Measurements from ENCODE around the gene TSHZ2.

The TSHZ2 gene

GRCh38 chr20:53260591-53260990 lies 288.4 kb downstream of the TSHZ2 start:
- DNase-seq, result no peak

- no peak for DNase-seq
Observed at GRCh38 chr20:53262365-53262764, 290.2 kb downstream of the TSHZ2 start.

- DNase-seq, result no peak
Observed at GRCh38 chr20:53263554-53264438, 291.6 kb downstream of the TSHZ2 start.

GRCh38 chr20:53264604-53265003 lies 292.4 kb downstream of the TSHZ2 start:
- no peak for DNase-seq

GRCh38 chr20:53265304-53265875 lies 293.2 kb downstream of the TSHZ2 start:
- DNase-seq, result no peak

DNA sequence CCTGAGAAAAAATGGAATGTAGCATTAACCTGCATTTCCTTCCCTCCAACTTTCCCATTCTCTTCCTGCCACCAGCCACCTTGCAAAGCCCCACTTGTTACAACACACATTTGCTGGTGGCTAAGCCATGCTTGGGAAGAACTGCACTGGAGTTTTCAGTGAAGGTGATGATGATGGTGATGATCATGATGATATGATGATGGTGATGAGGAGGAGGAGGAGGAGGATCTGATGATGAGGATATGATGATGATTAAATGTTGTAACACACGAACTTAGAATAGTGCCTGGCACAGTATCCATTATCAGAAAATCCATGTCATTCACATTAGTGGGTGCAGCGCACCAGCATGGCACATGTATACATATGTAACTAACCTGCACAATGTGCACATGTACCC lies 297.2 kb downstream of the TSHZ2 start:
- no peak for DNase-seq

GRCh38 chr20:53270792-53271375 lies 298.7 kb downstream of the TSHZ2 start:
- DNase-seq, result no peak

GRCh38 chr20:53274365-53274764 lies 302.2 kb downstream of the TSHZ2 start:
- no peak for DNase-seq

DNA sequence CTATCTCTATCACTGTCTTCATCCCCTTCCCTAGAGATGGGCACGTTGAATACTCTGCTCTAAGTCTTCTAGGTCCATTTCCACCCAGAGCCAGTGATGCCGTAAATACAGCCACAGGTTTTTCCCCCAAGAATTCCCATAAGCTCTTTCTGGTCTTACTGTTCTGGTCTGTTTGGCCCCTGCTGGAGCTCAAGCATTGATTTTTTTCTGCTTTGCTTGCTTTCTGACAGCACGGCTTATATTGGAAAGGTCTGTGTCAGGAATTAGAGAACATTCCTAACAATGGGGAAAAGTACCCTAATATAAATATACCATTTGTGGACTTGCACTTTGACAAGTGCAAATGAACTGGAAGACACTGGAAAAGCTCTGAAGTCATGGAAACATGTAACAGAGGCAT lies 302.6 kb downstream of the TSHZ2 start:
- DNase-seq, result no peak

GRCh38 chr20:53276143-53276542 lies 304.0 kb downstream of the TSHZ2 start:
- no peak for DNase-seq

- DNase-seq, result no peak
Observed at GRCh38 chr20:53278555-53278954, 306.4 kb downstream of the TSHZ2 start.

DNA sequence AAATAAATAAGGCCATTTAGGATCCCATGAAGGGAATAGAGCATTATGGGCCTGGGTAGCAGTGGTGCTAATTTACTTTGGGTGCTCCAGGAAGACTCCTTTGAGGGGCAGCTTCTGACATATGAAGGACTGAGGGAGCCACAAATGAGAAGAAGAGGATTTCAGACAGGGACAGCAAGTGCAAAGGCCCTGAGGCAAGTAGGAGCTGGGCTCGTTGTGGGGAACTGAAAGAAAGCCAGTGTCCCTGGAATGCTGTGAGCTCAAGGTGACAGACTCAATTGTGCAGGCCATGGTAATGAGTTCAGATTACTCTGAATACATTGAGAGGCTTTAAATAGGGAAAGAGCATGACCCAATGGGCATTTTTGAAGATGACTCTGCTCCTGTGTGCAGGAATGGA lies 307.6 kb downstream of the TSHZ2 start:
- no peak for DNase-seq

GRCh38 chr20:53281557-53282117 lies 309.5 kb downstream of the TSHZ2 start:
- DNase-seq, result no peak

DNA sequence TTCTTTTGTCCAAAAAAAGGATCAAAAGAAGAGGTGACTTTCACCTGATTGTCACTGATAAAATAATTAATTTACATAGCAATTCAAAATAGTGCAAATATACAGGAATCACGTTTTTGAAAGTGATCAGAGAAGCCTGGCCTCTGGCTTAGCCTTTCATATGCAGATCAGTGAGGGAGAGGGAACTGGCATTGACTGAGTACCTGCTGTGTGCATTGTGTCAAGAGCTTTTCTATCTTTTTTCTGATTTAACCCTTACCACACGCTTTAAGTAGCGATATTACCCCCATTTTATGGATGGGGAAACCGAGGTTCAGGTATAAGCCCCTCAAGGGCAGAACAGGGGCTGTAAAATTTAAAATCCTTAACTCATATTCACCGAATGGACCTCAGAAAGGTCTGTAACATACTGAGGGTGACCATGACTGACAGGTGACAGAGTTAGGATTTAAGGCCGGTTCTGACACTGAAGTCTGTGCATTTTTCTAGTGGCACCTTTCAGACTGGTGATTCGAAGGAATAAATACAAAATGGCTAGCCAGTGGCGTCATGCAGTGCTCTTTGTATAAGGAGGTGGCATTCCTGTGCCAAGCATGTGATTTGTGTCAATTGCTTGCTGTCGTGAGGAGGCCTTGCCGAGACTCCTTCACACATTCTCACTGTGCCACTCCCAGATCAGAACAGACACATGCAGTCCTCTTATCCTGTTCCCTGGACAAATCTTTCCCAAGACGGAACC lies 310.2 kb downstream of the TSHZ2 start:
- no peak for DNase-seq

DNA sequence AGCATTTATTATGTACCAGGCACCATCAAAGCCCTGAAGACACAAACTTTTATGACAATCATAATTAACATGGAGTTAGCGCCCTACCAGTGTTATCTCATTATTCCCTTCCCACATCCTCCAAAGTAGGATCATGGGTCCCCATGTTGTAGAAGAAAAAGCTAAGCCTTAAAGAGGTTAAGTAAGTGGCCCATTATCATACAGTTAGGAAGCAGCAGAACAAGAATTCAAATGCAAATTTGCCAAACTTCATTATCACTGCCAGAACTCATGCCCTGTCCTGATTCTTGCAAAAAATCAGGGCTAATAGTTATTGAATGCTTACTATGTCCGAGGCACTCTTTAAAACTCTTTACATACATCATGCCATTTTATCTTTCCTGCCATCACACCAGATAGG lies 310.9 kb downstream of the TSHZ2 start:
- DNase-seq, result no peak

- DNase-seq, result no peak
Observed at GRCh38 chr20:53283597-53283996, 311.4 kb downstream of the TSHZ2 start.

DNA sequence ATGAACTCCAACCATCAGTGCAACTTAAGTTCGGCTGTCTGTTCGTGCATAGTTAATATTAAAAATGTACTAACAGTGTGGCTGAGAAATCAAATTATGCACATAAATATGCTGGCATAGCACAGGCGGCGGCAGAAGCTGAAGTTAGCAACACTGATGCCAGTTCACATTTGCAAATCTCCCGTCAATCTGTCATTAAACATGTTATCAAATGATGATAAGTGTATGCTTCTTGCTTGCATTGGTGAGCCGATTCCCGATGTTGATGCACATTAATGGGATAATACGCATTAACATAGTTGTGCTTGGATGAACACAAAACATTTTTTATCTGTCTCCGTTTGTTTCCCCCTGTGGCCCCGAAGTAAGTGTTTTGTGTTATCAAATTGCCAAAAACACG lies 312.1 kb downstream of the TSHZ2 start:
- no peak for DNase-seq

GRCh38 chr20:53284696-53285095 lies 312.5 kb downstream of the TSHZ2 start:
- DNase-seq, result no peak

DNA sequence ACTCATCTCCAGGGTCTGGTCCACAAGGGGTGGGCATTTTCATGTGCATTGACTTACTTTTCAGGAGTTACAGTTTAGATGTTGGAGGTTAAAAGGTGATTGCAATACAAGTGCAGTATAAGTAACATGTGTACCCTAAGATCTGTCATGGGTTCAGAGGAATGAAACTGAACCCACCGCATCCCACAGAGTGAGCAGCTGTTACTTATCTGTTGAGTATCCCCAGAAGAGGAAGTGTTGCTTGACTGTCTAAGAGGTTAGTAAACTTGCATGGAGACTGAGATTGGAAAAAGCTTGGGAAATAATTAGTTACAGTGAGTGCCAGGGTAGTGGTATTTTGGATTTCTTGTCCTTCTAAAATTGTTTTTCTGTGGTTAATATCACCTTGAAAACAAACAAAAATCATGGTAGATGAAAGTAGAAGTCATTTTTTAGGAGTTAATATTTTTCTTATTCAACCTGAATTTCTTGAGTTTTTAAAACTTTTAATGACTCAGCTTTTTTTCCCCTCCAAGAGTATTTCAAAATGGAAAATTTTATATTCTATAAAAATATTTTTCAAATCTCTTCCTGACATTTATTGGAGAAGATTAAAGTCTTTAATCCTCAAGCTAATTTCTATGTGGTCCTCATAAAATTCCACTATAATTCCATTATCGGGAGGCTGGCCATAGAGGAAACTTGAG lies 315.3 kb downstream of the TSHZ2 start:
- DNase-seq, result no peak

DNA sequence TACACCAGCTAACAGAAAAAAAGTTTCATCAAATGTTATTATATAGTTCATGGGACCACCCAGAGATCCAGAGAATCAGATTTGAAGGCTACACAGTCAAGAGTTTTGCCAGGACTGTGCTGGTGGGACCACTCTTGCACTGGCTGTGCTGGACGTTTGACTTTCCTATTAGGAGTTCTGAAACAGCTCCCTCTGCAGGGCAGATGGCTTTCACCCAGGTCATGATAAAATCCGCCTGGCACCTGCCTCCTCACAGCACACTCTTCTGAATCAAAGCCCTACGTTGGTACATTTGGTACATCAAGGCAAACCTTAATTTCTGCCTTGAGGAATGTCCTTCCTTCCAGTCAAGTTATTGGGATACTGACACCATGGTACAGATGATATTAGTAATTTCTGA lies 319.4 kb downstream of the TSHZ2 start:
- no peak for DNase-seq

DNA sequence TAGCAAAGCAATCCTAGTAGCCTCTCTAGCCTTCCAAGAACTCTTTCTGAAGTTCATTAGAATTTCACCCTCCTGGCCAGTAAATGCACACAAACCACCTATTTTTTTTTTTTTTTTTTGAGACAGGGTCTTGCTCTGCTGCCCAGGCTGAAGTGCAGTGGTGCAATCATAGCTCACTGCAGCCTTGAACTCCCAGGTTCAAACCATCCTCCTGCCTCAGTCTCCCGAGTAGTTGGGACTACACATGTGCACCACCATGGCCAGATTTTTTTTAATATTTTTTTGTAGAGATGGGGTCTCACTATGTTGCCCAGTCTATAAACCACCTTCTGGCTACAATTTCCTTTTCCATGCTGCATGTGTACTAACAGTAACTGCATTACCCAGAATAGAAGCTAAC lies 320.2 kb downstream of the TSHZ2 start:
- no peak for DNase-seq

DNA sequence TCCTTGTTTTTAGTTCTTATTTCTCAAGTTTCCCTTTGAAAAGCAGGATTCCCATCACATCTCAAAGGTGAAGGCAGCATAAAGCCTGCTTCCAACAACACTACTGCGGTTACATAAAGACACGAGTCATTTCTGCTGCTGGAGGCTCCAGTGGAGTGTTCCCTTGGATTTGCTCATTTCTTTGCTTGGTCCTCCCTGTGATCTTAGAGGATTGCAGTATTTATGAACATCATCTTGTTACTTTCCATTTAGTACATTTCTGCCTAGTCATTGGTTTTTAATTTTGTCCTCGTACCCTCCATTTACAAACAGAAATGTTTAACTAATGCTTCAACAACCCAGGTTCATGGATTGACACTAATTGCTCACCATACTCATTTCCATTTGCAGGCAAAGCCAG lies 322.6 kb downstream of the TSHZ2 start:
- no peak for DNase-seq

- DNase-seq, result no peak
Observed at GRCh38 chr20:53296025-53296424, 323.9 kb downstream of the TSHZ2 start.

Measured in NCI-H2107 (cell line).